CD4-positive, alpha-beta memory T cell (primary cell): ENCODE data around the gene LRRC4B. TPM values are rescaled to one million over a fixed set of nuclear protein-coding genes. Genes with fewer than 3 reads are reported as not detected.

Experiments
- CTCF ChIA-PET: fragments of 350-600 bp; sonication (Branson Sonifier 250); formaldehyde crosslinking; loops from one replicate; lab custom pipeline; 2021; ENCODE audit warnings: inconsistent platforms; ENCODE audit not compliant: partially characterized antibody; lab: Charles Lee
- POLR2A ChIA-PET: fragments of 350-600 bp; sonication (Branson Sonifier 250); formaldehyde crosslinking; loops from one replicate; lab custom pipeline; 2021; ENCODE audit not compliant: partially characterized antibody; lab: Charles Lee
- DNase-seq, 5 donors: peaks; one replicate each; pipeline versions ENCODE4 v3.0.0 to v3.0.0-alpha.2; 2020 to 2022; ENCODE audit warnings: mixed read lengths in 1 of 5
- H3K27ac ChIP-seq: one replicate; pipeline ENCODE4 v1.7.0; 2013; ENCODE audit warnings: low read depth, low read length
- H3K27me3 ChIP-seq: 2 replicates; pipeline ENCODE4 v1.7.0; 2013; ENCODE audit warnings: mild to moderate bottlenecking, low read length, moderate library complexity; ENCODE audit not compliant: insufficient read depth
- H3K36me3 ChIP-seq: 2 replicates; pipeline ENCODE4 v1.7.0; 2013; ENCODE audit warnings: mild to moderate bottlenecking, low read length, moderate library complexity; ENCODE audit not compliant: insufficient read depth
- H3K4me1 ChIP-seq: 2 replicates; pipeline ENCODE4 v1.7.0; 2013; ENCODE audit warnings: mild to moderate bottlenecking, low read length, moderate library complexity; ENCODE audit not compliant: insufficient read depth
- H3K4me3 ChIP-seq, 2 donors: one replicate each; pipeline ENCODE4 v1.7.0; 2013; ENCODE audit warnings: low read length in 2 of 2, mild to moderate bottlenecking in 1 of 2
- H3K9me3 ChIP-seq, 2 donors: one replicate each; pipeline ENCODE4 v1.7.0; 2013; ENCODE audit warnings: low read length in 2 of 2, control low read depth in 1 of 2; ENCODE audit not compliant: control insufficient read depth in 1 of 2
- H3K27ac Mint-ChIP-seq, 7 donors: one replicate each; pipeline ENCODE4 v1.8.0; 2020 to 2021; ENCODE audit warnings: mixed read lengths in 7 of 7, mild to moderate bottlenecking in 6 of 7, inconsistent platforms in 3 of 7, moderate library complexity in 3 of 7
- H3K27me3 Mint-ChIP-seq, 2 donors: one replicate each; pipeline ENCODE4 v1.8.0; 2020 to 2021; ENCODE audit warnings: mixed read lengths in 2 of 2
- H3K36me3 Mint-ChIP-seq, 2 donors: one replicate each; pipeline ENCODE4 v1.8.0; 2020 to 2021; ENCODE audit warnings: mixed read lengths in 2 of 2, inconsistent platforms in 1 of 2, mild to moderate bottlenecking in 1 of 2
- H3K4me1 Mint-ChIP-seq, 4 donors: one replicate each; pipeline ENCODE4 v1.8.0; 2020 to 2021; ENCODE audit warnings: mixed read lengths in 4 of 4, mild to moderate bottlenecking in 1 of 4
- H3K4me3 Mint-ChIP-seq, 8 donors: one replicate each; pipeline ENCODE4 v1.8.0; 2020 to 2021; ENCODE audit warnings: mixed read lengths in 8 of 8, mild to moderate bottlenecking in 7 of 8, moderate library complexity in 6 of 8, inconsistent platforms in 3 of 8
- H3K9me3 Mint-ChIP-seq, 8 donors: one replicate each; pipeline ENCODE4 v1.8.0; 2020 to 2021; ENCODE audit warnings: mixed read lengths in 8 of 8, mild to moderate bottlenecking in 5 of 8, inconsistent platforms in 3 of 8, moderate library complexity in 1 of 8
- intact Hi-C: fragments of 100-400 bp; cut with micrococcal nuclease; formaldehyde crosslinking; loops from one replicate; pipeline ENCODE4 v1.15.1; 2023
- polyA plus RNA-seq, 2 donors: library from polyadenylated mRNA; unstranded; fragments of 300-500 nt; fragmentation: Illumina TruSeq; gene quantifications; one replicate each; pipeline ENCODE4 v1.2.3, GENCODE V29; 2021
- total RNA-seq, 2 experiments: library from RNA; stranded (reverse); gene quantifications; one replicate each; pipeline ENCODE4 v1.2.3, GENCODE V29; 2021

LRRC4B gene
- total and polyA plus RNA-seq, 4 experiments from 2014 or later = 0.08 TPM; not detected in 3

DNA sequence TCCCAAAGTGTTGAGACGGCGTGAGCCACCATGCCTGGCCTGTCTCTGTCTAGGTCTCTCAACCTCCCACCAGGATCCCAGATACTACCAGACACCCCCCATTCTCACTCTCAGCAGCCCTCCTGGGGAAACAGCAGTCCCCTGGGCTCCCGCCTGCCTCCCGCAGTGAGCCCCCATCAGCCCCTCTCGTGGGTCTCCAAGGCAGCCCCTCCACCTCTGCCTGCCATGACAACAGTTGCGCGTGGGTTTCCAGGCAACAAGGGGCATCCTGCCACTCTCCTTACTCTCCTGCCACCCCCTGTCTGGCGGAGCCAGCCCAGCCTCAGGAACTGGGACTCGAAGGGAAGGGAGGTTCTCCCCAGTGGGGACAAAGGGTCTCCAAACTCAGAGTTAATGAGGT is 5.2 kb downstream of the LRRC4B start:
- peaks cover 0 to 2% (median 0%) of the 10 kb centered on the region in 8 donors for H3K9me3 Mint-ChIP-seq
- H3K27ac ChIP-seq = no peak overlapping the region
- no peak for DNase-seq
- H3K9me3 ChIP-seq = no peaks in the 10 kb centered on the region
- ChIA-PET POLR2A (no interaction called here), CTCF (no interaction called here)
- H3K4me3 Mint-ChIP-seq = no peak overlapping the region
- no peak overlapping the region for H3K27ac Mint-ChIP-seq
- H3K36me3 Mint-ChIP-seq = no peaks in the 10 kb centered on the region
- H3K27me3 Mint-ChIP-seq = peaks cover 38 to 46% of the 10 kb centered on the region in 2 donors
- no peaks in the 10 kb centered on the region for H3K36me3 ChIP-seq
- H3K4me3 ChIP-seq = no peak overlapping the region
- intact Hi-C loops = no loop called here
- H3K4me1 Mint-ChIP-seq = peaks cover 8 to 18% (median 9%) of the 10 kb centered on the region in 4 donors
- peaks cover 22% of the 10 kb centered on the region for H3K27me3 ChIP-seq
- H3K4me1 ChIP-seq = peaks cover 18% of the 10 kb centered on the region

GRCh38 chr19:50562329-50562728 is 5.9 kb downstream of the LRRC4B start:
- H3K36me3 ChIP-seq = no peaks in the 10 kb centered on the region
- no peak for DNase-seq
- peaks cover 18% of the 10 kb centered on the region for H3K4me1 ChIP-seq
- Mint-ChIP-seq H3K27ac (no peak overlapping the region), H3K4me3 (no peak overlapping the region), H3K27me3 (peaks cover 43 to 48% of the 10 kb centered on the region in 2 donors), H3K4me1 (peaks cover 8 to 18% (median 9%) of the 10 kb centered on the region in 4 donors), H3K36me3 (no peaks in the 10 kb centered on the region), H3K9me3 (peaks cover 0 to 2% (median 0%) of the 10 kb centered on the region in 8 donors)
- intact Hi-C loops = no loop called here
- peaks cover 22% of the 10 kb centered on the region for H3K27me3 ChIP-seq
- ChIA-PET CTCF (no interaction called here), POLR2A (no interaction called here)
- no peak overlapping the region for H3K4me3 ChIP-seq
- H3K9me3 ChIP-seq = no peaks in the 10 kb centered on the region
- H3K27ac ChIP-seq = no peak overlapping the region

GRCh38 chr19:50559636-50560035 is 8.6 kb downstream of the LRRC4B start:
- Histone ChIP-seq H3K9me3 (no peaks in the 10 kb centered on the region), H3K27ac (no peak overlapping the region), H3K4me1 (peaks cover 4% of the 10 kb centered on the region), H3K36me3 (no peaks in the 10 kb centered on the region), H3K4me3 (no peak overlapping the region), H3K27me3 (peaks cover 9% of the 10 kb centered on the region)
- H3K4me1 Mint-ChIP-seq = peaks cover 4 to 14% (median 9%) of the 10 kb centered on the region in 4 donors
- H3K27ac Mint-ChIP-seq = no peak overlapping the region
- no peak overlapping the region for H3K4me3 Mint-ChIP-seq
- CTCF ChIA-PET = interaction anchor here (0.9 to 1.1 kb wide), 2 partner anchors 22 kb away, joined by 3 read pairs; no protein-coding TSS in a partner anchor
- H3K9me3 Mint-ChIP-seq = peaks cover 0 to 2% (median 0%) of the 10 kb centered on the region in 8 donors
- H3K36me3 Mint-ChIP-seq = peaks cover 0 to 2% of the 10 kb centered on the region in 2 donors
- DNase-seq = no peak
- POLR2A ChIA-PET = interaction anchor here (0.5 kb wide), 1 partner anchor 50 kb away, joined by 3 read pairs; no protein-coding TSS in a partner anchor
- intact Hi-C loops = no loop called here
- peaks cover 34 to 48% of the 10 kb centered on the region in 2 donors for H3K27me3 Mint-ChIP-seq

DNA sequence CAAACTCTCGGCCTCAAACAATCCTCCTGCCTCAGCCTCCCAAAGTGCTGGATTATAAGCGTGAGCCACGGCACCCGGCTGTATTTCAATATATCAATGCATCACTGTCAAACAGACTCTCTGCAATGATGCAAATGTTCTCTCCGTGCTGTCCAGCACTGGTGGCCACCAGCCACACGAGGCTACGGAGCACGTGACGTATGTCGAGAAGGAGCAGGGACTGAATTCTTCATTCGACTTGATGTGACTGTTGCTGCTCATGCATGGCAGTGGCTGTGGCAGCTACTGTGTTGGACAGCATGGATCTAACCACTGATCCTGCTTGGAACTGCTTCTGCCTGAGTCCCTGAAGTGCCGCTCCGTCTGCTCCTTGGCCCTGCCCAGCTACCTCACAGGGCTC is 9.8 kb downstream of the LRRC4B start:
- no peak overlapping the region for H3K4me3 Mint-ChIP-seq
- CTCF ChIA-PET = interaction anchor here (1.1 to 3.2 kb wide), 2 partner anchors 21 to 201 kb away, joined by 3 to 18 read pairs; no protein-coding TSS in a partner anchor
- no peaks in the 10 kb centered on the region for H3K36me3 ChIP-seq
- H3K4me1 ChIP-seq = peaks cover 4% of the 10 kb centered on the region
- peaks cover 30 to 44% of the 10 kb centered on the region in 2 donors for H3K27me3 Mint-ChIP-seq
- H3K27ac Mint-ChIP-seq = no peak overlapping the region
- H3K36me3 Mint-ChIP-seq = peaks cover 0 to 2% of the 10 kb centered on the region in 2 donors
- intact Hi-C loops = no loop called here
- no peaks in the 10 kb centered on the region for H3K27me3 ChIP-seq
- peaks cover 4 to 14% (median 8%) of the 10 kb centered on the region in 4 donors for H3K4me1 Mint-ChIP-seq
- H3K27ac ChIP-seq = no peak overlapping the region
- H3K4me3 ChIP-seq = no peak overlapping the region
- H3K9me3 ChIP-seq = no peaks in the 10 kb centered on the region
- peaks cover 0 to under 1% (median 0%) of the 10 kb centered on the region in 8 donors for H3K9me3 Mint-ChIP-seq
- POLR2A ChIA-PET = no interaction called here
- no peak for DNase-seq

DNA sequence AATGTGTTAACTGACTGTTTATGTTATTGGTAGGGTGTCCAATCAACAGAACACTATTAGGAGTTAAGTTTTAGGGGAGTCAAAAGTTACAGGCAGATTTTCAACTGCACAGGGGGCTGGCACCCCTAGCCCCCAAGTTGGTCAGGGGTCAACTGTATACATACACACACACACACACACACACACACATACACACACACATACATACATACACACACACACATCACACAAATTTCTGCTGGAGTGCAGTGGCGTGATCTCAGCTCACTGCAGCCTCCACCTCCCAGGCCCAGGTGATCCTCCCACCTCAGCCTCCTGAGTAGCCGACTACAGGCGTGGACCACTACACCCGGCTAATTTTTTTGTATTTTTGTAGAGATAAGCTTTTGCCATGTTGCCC is 10.2 kb downstream of the LRRC4B start:
- Histone ChIP-seq H3K27ac (no peak overlapping the region), H3K36me3 (no peaks in the 10 kb centered on the region), H3K4me1 (peaks cover 4% of the 10 kb centered on the region), H3K27me3 (no peaks in the 10 kb centered on the region), H3K4me3 (no peak overlapping the region), H3K9me3 (no peaks in the 10 kb centered on the region)
- intact Hi-C loops = no loop called here
- POLR2A ChIA-PET = no interaction called here
- H3K27ac Mint-ChIP-seq = no peak overlapping the region
- no peak overlapping the region for H3K4me3 Mint-ChIP-seq
- H3K36me3 Mint-ChIP-seq = peaks cover 0 to 2% of the 10 kb centered on the region in 2 donors
- H3K4me1 Mint-ChIP-seq = peaks cover 4 to 15% (median 9%) of the 10 kb centered on the region in 4 donors
- CTCF ChIA-PET = interaction anchor here (1.4 to 3.2 kb wide), 3 partner anchors 13 to 201 kb away, joined by 5 to 18 read pairs (median 9); no protein-coding TSS in a partner anchor
- H3K27me3 Mint-ChIP-seq = peaks cover 33 to 47% of the 10 kb centered on the region in 2 donors
- DNase-seq = no peak
- H3K9me3 Mint-ChIP-seq = peaks cover 0 to 2% (median 0%) of the 10 kb centered on the region in 8 donors

DNA sequence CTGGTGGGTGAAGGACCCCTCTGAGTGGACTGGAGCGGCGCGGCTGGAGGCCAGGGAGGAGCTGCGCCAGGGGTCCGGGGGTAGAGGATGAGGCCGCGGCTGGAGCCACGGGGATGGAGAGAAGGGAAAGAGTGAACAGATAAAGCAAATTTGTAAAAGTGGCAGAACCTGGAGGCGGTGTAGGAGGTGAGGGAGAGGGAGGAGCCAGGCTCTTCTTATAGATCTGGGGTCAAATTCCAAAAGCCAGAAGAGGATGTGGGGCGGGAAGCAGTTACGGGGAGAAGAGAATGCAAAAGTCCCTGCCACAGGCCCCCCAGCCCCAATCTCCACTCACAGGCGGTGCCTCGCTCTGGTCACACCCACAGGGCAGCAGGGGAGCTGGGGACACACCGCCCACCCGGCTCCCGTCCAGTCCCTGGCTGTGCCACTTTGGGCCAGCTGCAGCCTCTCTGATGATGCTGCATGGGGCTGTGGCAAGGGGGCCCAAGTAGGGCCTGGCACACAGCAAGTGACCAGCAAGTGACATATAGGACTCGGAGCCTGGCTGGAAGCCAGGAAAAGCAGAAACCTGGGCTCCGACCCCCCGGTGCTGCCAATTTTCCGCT is 11.1 kb downstream of the LRRC4B start:
- peaks cover 35 to 54% of the 10 kb centered on the region in 2 donors for H3K27me3 Mint-ChIP-seq
- ChIA-PET CTCF (interaction anchor here (0.9 to 3.2 kb wide), 12 partner anchors 14 to 224 kb away, joined by 3 to 19 read pairs (median 5); no protein-coding TSS in a partner anchor), POLR2A (no interaction called here)

More for the DNA sequence above, 11.1 kb downstream of the LRRC4B start:
- DNase-seq = no peak
- peaks cover 4 to 15% (median 9%) of the 10 kb centered on the region in 4 donors for H3K4me1 Mint-ChIP-seq
- peaks cover 0 to 2% (median 0%) of the 10 kb centered on the region in 8 donors for H3K9me3 Mint-ChIP-seq
- H3K27ac Mint-ChIP-seq = no peak overlapping the region
- peaks cover 0 to 2% of the 10 kb centered on the region in 2 donors for H3K36me3 Mint-ChIP-seq
- Histone ChIP-seq H3K27me3 (peaks cover 4% of the 10 kb centered on the region), H3K4me1 (peaks cover 4% of the 10 kb centered on the region), H3K27ac (no peak overlapping the region), H3K9me3 (no peaks in the 10 kb centered on the region), H3K4me3 (no peak overlapping the region), H3K36me3 (no peaks in the 10 kb centered on the region)
- peak overlapping the region in 1 of 8 donors; percentile 93 for H3K4me3 Mint-ChIP-seq
- intact Hi-C loops = no loop called here
